A673 (cell line): ENCODE results near the gene TLR9. TPM values are rescaled to one million over a fixed set of nuclear protein-coding genes. Genes with fewer than 3 reads are reported as not detected.

Experiments
- BruUV-seq: library from RNA; stranded (reverse); fragments of 400-500 nt; replicated peaks from 2 replicates; lab custom pipeline; 2021; lab: Mats Ljungman, UMichigan
- CTCF ChIA-PET: fragments of 300-600 bp; sonication (Branson Sonifier 250); formaldehyde crosslinking; loops from one replicate; lab custom pipeline; 2022; ENCODE audit warnings: antibody characterized with exemption; lab: Charles Lee
- POLR2A ChIA-PET: fragments of 300-600 bp; sonication (Branson Sonifier 250); formaldehyde crosslinking; loops from one replicate; lab custom pipeline; 2022; ENCODE audit warnings: antibody characterized with exemption; ENCODE audit not compliant: low non-redundant PET; lab: Charles Lee
- DNase-seq: peaks from one replicate; pipeline ENCODE4 v3.0.0-alpha.2; 2015; ENCODE audit warnings: low spot score
- H3K27ac ChIP-seq: fragments of 200-600 bp; sonication (generic); 2 replicates; pipeline ENCODE4 v1.5.1; 2016; ENCODE audit warnings: mixed run types, low read depth, mild to moderate bottlenecking, mixed read lengths, antibody characterized with exemption, low read length; ENCODE audit not compliant: poor library complexity, severe bottlenecking
- H3K27me3 ChIP-seq: fragments of 200-600 bp; sonication (generic); replicated peaks from 2 replicates; pipeline ENCODE4 v1.6.1; 2017; ENCODE audit warnings: mixed run types, low read depth, mild to moderate bottlenecking, mixed read lengths, antibody characterized with exemption, low read length; ENCODE audit not compliant: insufficient read depth, poor library complexity
- H3K36me3 ChIP-seq: fragments of 200-600 bp; sonication (generic); 2 replicates; pipeline ENCODE4 v1.6.1; 2016; ENCODE audit warnings: mixed run types, mild to moderate bottlenecking, mixed read lengths, antibody characterized with exemption, low read length; ENCODE audit not compliant: insufficient read depth, poor library complexity, severe bottlenecking
- H3K4me1 ChIP-seq: fragments of 200-600 bp; sonication (generic); 2 replicates; pipeline ENCODE4 v1.6.1; 2017; ENCODE audit warnings: mixed run types, mild to moderate bottlenecking, mixed read lengths, antibody characterized with exemption, low read length; ENCODE audit not compliant: insufficient read depth, poor library complexity, severe bottlenecking
- H3K4me3 ChIP-seq: fragments of 200-600 bp; sonication (generic); 2 replicates; pipeline ENCODE4 v1.5.1; 2016; ENCODE audit warnings: low read depth, mixed run types, mild to moderate bottlenecking, mixed read lengths, low read length; ENCODE audit not compliant: poor library complexity, severe bottlenecking
- H3K9me3 ChIP-seq: fragments of 200-600 bp; sonication (generic); 2 replicates; pipeline ENCODE4 v1.6.1; 2016; ENCODE audit warnings: mixed run types, low read depth, mild to moderate bottlenecking, mixed read lengths, antibody characterized with exemption, low read length; ENCODE audit not compliant: poor library complexity, severe bottlenecking
- EZH2 ChIP-seq: fragments of 200-600 bp; sonication (generic); IDR thresholded peaks from 2 replicates; pipeline ENCODE4 v1.6.1; 2017; ENCODE audit warnings: borderline replicate concordance, low read depth, mild to moderate bottlenecking, mixed read lengths, antibody characterized with exemption, low read length; ENCODE audit not compliant: poor library complexity, severe bottlenecking
- intact Hi-C: fragments of 100-400 bp; cut with micrococcal nuclease; formaldehyde crosslinking; loops from one replicate; pipeline ENCODE4 v1.10.0; 2022; ENCODE audit not compliant: unreplicated experiment
- total RNA-seq: library from RNA; stranded (reverse); gene quantifications from 2 replicates; pipeline ENCODE4 v1.2.3, GENCODE V29; 2021
- TF ChIP-seq, protein P1 (sequence below): fragments of 300-800, 200-600 bp; sonication (generic); conservative IDR thresholded peaks from 2 replicates; pipeline ENCODE4 v1.5.1; 2017; ENCODE audit warnings: low read depth, mild to moderate bottlenecking, antibody characterized with exemption, low read length, moderate library complexity, mixed read lengths

Gene TLR9
- total RNA-seq, 1 experiment from 2014 or later = not detected

DNA sequence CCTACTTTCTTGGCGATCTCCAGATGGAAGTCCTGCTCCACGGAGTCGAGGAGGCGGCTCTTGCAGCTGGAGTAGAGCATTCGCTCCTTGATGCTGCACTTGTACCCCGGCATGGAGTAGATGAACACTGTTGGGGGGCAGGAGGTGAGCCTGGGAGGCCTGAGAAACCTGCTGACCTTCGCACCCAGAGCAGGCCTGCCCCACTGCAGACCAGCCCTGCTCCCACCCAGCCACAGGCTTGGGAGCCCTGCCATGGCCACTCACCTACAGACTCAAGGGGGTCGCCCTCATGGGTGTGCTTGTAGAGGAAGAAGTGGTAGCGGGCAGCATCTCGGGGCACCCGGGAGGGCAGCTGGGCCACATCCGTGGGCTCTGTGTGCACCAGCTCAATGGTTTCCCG is 4.2 kb upstream of the TLR9 start:
- TF ChIP-seq, protein P1, sequence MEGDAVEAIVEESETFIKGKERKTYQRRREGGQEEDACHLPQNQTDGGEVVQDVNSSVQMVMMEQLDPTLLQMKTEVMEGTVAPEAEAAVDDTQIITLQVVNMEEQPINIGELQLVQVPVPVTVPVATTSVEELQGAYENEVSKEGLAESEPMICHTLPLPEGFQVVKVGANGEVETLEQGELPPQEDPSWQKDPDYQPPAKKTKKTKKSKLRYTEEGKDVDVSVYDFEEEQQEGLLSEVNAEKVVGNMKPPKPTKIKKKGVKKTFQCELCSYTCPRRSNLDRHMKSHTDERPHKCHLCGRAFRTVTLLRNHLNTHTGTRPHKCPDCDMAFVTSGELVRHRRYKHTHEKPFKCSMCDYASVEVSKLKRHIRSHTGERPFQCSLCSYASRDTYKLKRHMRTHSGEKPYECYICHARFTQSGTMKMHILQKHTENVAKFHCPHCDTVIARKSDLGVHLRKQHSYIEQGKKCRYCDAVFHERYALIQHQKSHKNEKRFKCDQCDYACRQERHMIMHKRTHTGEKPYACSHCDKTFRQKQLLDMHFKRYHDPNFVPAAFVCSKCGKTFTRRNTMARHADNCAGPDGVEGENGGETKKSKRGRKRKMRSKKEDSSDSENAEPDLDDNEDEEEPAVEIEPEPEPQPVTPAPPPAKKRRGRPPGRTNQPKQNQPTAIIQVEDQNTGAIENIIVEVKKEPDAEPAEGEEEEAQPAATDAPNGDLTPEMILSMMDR = no peak
- TF ChIP-seq EZH2 = no peak
- H3K4me1 ChIP-seq = no peaks in the 10 kb centered on the region
- CTCF ChIA-PET = no interaction called here
- no TSS peak for BruUV-seq
- intact Hi-C loops = no loop called here
- no peak for DNase-seq
- no peak overlapping the region for H3K4me3 ChIP-seq
- H3K27me3 ChIP-seq = no peaks in the 10 kb centered on the region
- POLR2A ChIA-PET = no interaction called here
- H3K27ac ChIP-seq = no peak overlapping the region
- no peaks in the 10 kb centered on the region for H3K36me3 ChIP-seq
- no peaks in the 10 kb centered on the region for H3K9me3 ChIP-seq

DNA sequence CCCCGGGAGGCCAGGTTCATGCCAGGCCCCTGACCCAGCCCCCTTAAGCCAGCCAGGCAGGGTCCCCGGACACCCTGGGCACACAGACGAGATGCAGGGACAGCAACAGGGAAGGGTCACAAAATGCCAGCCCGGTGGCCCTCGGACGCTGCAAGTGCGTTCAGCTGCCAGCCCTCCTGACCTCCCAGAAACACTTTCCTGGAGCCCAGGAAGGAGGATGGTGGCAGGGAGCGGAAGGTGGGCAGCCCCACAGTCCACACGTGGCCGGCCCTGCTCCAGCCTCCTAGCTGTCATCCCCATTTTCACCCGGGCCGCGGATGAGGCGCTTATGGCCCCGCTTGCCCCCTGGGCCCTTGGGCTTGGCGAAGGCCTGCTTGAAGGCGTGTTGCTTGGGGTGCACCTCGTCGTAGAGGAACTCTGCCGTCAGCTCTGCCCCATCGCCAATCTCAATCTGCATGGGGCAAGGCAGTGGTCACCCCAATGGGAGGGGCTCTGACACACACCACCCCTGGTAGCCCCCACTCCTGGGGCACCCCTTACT is 3.4 kb upstream of the TLR9 start:
- ChIA-PET POLR2A (no interaction called here), CTCF (no interaction called here)
- H3K27me3 ChIP-seq = no peaks in the 10 kb centered on the region
- no peaks in the 10 kb centered on the region for H3K36me3 ChIP-seq
- no TSS peak for BruUV-seq
- no peak for TF ChIP-seq EZH2
- TF ChIP-seq, protein P1 = no peak
- H3K4me3 ChIP-seq = no peak overlapping the region
- DNase-seq = no peak
- intact Hi-C loops = no loop called here
- no peaks in the 10 kb centered on the region for H3K4me1 ChIP-seq
- no peaks in the 10 kb centered on the region for H3K9me3 ChIP-seq
- no peak overlapping the region for H3K27ac ChIP-seq

DNA sequence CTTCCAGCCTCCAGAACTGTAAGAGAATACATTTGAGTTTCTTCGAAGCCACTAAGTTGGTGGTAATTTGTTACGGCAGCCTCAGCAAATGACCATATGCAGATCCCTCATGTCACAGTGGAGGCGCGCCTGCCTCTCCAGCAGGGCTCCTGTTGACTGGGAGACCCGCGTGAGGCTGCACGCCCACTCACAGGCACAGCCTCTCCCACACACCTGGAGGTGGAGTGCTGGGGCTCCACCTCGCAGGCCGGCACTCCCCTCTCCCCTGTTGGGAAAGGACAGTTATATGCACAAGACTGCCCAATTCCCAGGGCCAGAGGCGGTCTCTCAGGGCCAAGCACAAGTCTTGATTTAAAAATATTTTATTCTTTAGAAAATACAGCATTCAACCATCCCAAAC is 2.8 kb upstream of the TLR9 start:
- no peaks in the 10 kb centered on the region for H3K36me3 ChIP-seq
- ChIA-PET POLR2A (no interaction called here), CTCF (no interaction called here)
- no peaks in the 10 kb centered on the region for H3K4me1 ChIP-seq
- no peak overlapping the region for H3K4me3 ChIP-seq
- H3K27ac ChIP-seq = no peak overlapping the region
- intact Hi-C loops = no loop called here
- no peaks in the 10 kb centered on the region for H3K9me3 ChIP-seq
- DNase-seq = no peak
- H3K27me3 ChIP-seq = no peaks in the 10 kb centered on the region
- no TSS peak for BruUV-seq
- no peak for TF ChIP-seq EZH2
- TF ChIP-seq, protein P1 = no peak
